ENCODE results near the gene MUC12. TPM values are rescaled to one million over a fixed set of nuclear protein-coding genes. Genes with fewer than 3 reads are reported as not detected.

MUC12 gene
- total RNA-seq, 1 experiment from 2014 or later: 11.5 TPM

- no peak overlapping the region for H3K4me3 Mint-ChIP-seq
- TF ChIP-seq, protein P1, sequence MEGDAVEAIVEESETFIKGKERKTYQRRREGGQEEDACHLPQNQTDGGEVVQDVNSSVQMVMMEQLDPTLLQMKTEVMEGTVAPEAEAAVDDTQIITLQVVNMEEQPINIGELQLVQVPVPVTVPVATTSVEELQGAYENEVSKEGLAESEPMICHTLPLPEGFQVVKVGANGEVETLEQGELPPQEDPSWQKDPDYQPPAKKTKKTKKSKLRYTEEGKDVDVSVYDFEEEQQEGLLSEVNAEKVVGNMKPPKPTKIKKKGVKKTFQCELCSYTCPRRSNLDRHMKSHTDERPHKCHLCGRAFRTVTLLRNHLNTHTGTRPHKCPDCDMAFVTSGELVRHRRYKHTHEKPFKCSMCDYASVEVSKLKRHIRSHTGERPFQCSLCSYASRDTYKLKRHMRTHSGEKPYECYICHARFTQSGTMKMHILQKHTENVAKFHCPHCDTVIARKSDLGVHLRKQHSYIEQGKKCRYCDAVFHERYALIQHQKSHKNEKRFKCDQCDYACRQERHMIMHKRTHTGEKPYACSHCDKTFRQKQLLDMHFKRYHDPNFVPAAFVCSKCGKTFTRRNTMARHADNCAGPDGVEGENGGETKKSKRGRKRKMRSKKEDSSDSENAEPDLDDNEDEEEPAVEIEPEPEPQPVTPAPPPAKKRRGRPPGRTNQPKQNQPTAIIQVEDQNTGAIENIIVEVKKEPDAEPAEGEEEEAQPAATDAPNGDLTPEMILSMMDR (conservative IDR thresholded peaks at IDR 0.05): no peak
- no peak overlapping the region for H2AFZ ChIP-seq (ENCODE audit: low read length)
- no peak overlapping the region for H2BK5ac ChIP-seq (ENCODE audit: insufficient read length, low read length)
- H3T11ph ChIP-seq (ENCODE audit: low read length): no peak overlapping the region
- H3K56ac ChIP-seq (ENCODE audit: insufficient read length, low read depth, low read length): no peak overlapping the region
- 0 out of 2 replicates have a peak, but pooled peaks cover 2% of the 10 kb centered on the region for H3K27me3 Mint-ChIP-seq (ENCODE audit: low read depth)
- DNase-seq: no peak
- H3K9me3 Mint-ChIP-seq: no peaks in the 10 kb centered on the region
- H3K4me1 Mint-ChIP-seq: peaks cover 12 to 17% of the 10 kb centered on the region in 2 experiments
- no peaks in the 10 kb centered on the region for H3K36me3 Mint-ChIP-seq (ENCODE audit: insufficient read depth in 1 of 3, low read depth in 3 of 3)
- no peak overlapping the region for H3K27ac ChIP-seq (ENCODE audit: insufficient read length, low read depth, low read length)
- no peak overlapping the region for H3K4me2 ChIP-seq (ENCODE audit: insufficient read depth, insufficient read length, low read length)
- H3K79me1 ChIP-seq (ENCODE audit: insufficient read depth, low read depth, low read length, poor library complexity, severe bottlenecking): no peaks in the 10 kb centered on the region
- no peaks in the 10 kb centered on the region for H3K27me3 ChIP-seq (ENCODE audit: insufficient read depth, low read length)
- H3K23me2 ChIP-seq (ENCODE audit: insufficient read length, low read depth, low read length, poor library complexity, severe bottlenecking): no peaks in the 10 kb centered on the region
- H2AK5ac ChIP-seq (ENCODE audit: insufficient read length, low read length): no peak overlapping the region
- H3K4ac ChIP-seq (ENCODE audit: low read depth, low read length): no peak overlapping the region
- H2BK12ac ChIP-seq (ENCODE audit: insufficient read length, low read depth, low read length): no peak overlapping the region
- no peak overlapping the region for H3K27ac Mint-ChIP-seq
- no peak overlapping the region for H3K14ac ChIP-seq (ENCODE audit: insufficient read depth, low read length)
- peaks cover 8% of the 10 kb centered on the region; the same call in 1 of the 2 replicates for H3K4me1 ChIP-seq (ENCODE audit: insufficient read depth, low read length)
- no peak overlapping the region for H3K9ac ChIP-seq (ENCODE audit: extremely low read depth, insufficient read length, low read length)
- WGBS (ENCODE audit: extremely low coverage, insufficient read length, low lambda C conversion rate): no CpG with 5 or more reads among the region's 2 CpGs
- no peaks in the 10 kb centered on the region for H3K79me2 ChIP-seq (ENCODE audit: insufficient read depth, low read length)
- no peaks in the 10 kb centered on the region for H3K9me3 ChIP-seq (ENCODE audit: control insufficient read depth, low read depth, low read length)
- no peak overlapping the region for H2BK15ac ChIP-seq (ENCODE audit: low read depth, low read length)
- no peak overlapping the region for H4K8ac ChIP-seq (replicated peaks; ENCODE audit: insufficient read length, low read depth, low read length)
- H2BK120ac ChIP-seq (ENCODE audit: low read depth, low read length, poor library complexity, severe bottlenecking): no peak overlapping the region
- H3K23ac ChIP-seq (ENCODE audit: insufficient read length, low read depth, low read length): no peak overlapping the region
- no peak overlapping the region for H4K5ac ChIP-seq (ENCODE audit: insufficient read length, low read depth, low read length)
- H2BK20ac ChIP-seq (ENCODE audit: low read depth, low read length, poor library complexity, severe bottlenecking): no peak overlapping the region
- H4K20me1 ChIP-seq (ENCODE audit: control insufficient read depth, insufficient read depth, insufficient read length): no peaks in the 10 kb centered on the region
- H3K18ac ChIP-seq (ENCODE audit: insufficient read length, low read depth, low read length): no peak overlapping the region
- H4K91ac ChIP-seq (ENCODE audit: insufficient read length, low read depth, low read length): no peak overlapping the region
Measured at GRCh38 chr7:100952641-100953040, 16.7 kb upstream of the MUC12 start.

Data from H9 (cell line).